GM18507 (cell line): ENCODE measurements around the gene KRTAP10-5.

Experiments used
- DNase-seq: peaks from one replicate; pipeline ENCODE4 v3.0.0; 2011; ENCODE audit warnings: low read depth; ENCODE audit not compliant: insufficient read length; ENCODE audit errors: extremely low spot score
- FAIRE-seq: peaks from 2 replicates; lab custom pipeline; 2011; peaks lifted over from hg19 to GRCh38; lab: Jason Lieb, UNC

Gene KRTAP10-5

DNA sequence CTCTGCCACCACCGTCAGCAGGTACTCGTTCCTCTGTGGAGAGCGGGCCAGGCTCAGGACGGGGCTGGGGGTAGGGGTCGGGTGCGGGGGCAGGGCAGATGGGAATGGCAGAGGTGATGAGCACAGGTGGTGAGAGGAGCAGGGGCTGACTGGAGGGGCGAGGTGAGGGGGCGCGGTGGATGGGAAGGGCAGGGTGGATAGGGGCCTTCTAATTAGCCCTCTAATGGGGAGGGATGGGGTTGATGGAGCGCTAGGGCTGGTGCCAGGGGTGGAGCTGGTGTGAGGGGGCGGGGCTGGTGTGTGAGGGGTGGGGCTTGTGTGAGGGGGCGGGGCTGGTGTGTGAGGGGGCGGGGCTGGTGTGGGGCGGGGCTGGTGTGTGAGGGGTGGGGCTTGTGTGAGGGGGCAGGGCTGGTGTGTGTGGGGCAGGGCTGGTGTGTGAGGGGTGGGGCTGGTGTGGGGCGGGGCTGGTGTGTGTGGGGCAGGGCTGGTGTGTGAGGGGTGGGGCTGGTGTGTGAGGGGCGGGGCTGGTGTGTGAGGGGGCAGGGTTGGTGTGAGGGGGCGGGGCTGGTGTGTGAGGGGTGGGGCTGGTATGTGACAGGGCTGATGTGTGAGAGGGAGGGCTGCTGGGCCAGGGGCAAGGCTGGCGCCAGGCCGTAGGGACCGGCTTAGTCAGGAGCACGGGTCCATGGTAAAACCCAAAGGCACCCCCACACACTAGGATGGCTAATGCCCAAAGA is 46.3 kb downstream of the KRTAP10-5 start:
- FAIRE-seq (no peak), DNase-seq (no peak)

DNA sequence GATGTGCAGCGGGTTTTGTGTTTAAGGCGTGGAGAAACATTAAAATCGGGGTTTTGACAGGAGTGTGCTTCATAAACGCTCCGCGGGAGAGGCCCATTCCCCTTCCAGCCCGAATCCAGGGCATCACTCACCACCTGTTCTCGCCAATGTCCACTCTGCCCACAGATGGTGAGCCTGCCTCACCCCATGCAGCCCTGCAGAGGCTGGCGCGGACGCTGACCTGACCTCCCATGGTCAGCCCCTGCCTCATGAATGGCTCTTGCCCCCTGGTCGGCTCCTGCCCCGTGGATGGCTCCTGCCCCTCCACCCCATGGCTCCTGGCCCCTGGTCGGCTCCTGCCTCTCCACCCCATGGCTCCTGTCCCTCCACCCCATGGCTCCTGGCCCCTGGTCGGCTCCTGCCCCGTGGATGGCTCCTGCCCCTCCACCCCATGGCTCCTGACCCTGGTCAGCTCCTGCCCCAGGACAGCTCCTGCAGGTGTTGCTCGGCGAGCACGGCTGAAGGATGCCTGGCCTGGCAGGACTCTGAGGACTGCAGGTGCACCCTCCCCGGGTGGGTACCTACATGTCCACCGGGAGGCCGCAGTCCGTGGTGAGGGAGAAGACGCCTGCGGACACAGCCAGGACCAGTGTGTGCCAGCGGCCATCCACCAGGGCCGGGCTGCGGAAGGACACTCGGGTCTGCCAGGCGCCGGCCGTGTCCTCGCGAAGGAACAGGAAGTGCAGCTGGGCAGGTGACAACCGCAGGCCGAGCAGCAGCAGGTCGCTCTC is 47.1 kb downstream of the KRTAP10-5 start:
- FAIRE-seq, result no peak

GRCh38 chr21:44532712-44533111 is 47.7 kb downstream of the KRTAP10-5 start:
- DNase-seq, result no peak
- no peak for FAIRE-seq

More for the DNA sequence above, 47.1 kb downstream of the KRTAP10-5 start:
- no peak for DNase-seq

DNA sequence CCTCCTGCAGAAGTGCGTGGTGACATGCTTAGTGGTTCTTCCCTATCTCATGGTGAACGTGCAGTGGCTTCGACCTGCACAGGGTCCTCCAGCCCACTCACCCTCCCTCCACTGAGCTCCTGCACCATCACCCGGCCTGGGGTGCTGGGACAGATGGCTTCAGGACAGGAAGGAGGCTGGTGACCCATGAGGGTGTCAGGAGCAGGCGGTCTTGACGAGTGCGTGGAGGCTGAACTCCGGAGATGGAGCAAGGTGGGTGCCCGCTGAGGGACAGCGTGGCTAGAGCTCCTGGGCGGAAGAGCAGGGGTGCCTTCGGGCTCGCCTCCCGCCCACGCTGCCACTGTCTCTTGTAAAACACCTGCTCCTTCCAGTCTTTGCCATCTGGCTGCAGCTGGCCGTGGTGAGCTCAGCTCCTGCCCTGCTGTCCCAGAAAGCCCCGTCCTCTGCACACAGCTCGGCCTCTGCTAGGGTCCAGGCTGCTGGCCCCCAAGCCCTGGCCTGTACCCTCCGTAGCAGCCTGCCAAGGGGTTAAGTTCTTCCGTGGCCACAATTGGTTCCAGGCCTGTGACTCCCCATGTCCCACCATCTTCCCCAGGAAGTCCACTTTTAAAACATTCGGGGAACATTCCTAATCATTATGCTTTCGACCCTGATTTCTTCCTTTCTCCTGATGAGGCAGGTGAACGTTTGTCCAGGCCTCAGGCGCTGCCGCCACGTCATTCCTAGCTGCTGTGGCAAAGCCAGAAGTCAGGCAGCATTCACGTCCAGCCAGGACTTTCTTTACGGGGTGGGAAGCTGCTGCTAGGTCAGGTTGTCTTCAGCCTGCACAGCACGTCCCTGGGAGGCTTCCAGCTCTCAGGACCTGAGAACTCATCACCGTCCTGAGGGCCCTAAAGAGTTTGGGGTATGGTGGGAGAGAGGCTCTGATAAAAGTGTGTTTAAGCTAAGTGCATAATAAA is 48.5 kb downstream of the KRTAP10-5 start:
- DNase-seq (no peak), FAIRE-seq (no peak)

DNA sequence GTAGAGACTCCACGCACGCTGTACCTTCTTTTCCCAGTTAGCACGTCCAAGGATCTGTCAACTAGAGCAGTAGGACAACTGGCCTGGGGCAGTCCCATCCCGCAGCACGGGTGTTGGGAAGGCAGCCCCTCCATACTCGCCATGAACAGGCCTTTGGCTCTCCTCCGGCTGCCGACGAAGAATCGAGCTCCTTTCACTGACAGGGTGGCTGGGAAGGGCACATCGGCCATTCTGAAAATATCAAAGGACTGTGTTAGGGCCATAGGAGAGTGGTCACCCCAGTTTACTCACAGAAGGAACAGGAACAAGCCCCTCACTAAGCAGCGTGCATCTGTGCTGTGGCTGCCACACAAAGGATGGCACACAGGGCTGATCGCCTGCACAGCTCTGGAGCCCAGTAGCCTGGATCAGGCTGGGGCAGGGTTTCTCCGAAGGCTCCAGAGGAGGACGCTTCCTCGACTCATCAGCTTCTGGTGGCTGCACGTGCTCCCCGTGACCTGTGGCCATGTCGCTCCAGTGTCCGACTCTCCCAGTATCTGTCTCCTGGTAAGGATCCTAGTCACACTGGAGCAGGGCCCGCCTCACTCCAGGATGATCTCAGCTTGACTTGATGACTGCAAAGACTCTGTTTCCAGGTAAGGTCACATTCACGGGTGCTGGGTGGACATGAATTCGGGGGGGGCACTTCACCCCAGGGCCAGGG is 49.4 kb downstream of the KRTAP10-5 start:
- no peak for DNase-seq
- no peak for FAIRE-seq

- DNase-seq (no peak), FAIRE-seq (no peak)
Measured at GRCh38 chr21:44530221-44530902, 50.0 kb downstream of the KRTAP10-5 start.

- FAIRE-seq (no peak), DNase-seq (no peak)
Measured at GRCh38 chr21:44529503-44530125, 50.8 kb downstream of the KRTAP10-5 start.
